DOHH2 (cell line): ENCODE data around the gene ATG4B.

Experiments
- H3F3A ChIP-seq: fragments of 200-600 bp; sonication (generic), shearing (Covaris generic); 2 replicates; pipeline ENCODE4 v1.6.0; 2016; ENCODE audit warnings: antibody characterized with exemption, mild to moderate bottlenecking; ENCODE audit not compliant: control insufficient read depth, insufficient read depth
- H3K27ac ChIP-seq: fragments of 200-600 bp; sonication (generic); 2 replicates; pipeline ENCODE4 v1.5.1; 2014; ENCODE audit warnings: low read depth, mild to moderate bottlenecking, low read length, moderate library complexity
- H3K27me3 ChIP-seq: fragments of 200-600 bp; sonication (generic); 2 replicates; pipeline ENCODE4 v1.6.1; 2014; ENCODE audit warnings: mild to moderate bottlenecking, low read length, mixed read lengths; ENCODE audit not compliant: control insufficient read depth
- H3K36me3 ChIP-seq: fragments of 200-600 bp; sonication (generic); 2 replicates; pipeline ENCODE4 v1.6.1; 2014; ENCODE audit warnings: mild to moderate bottlenecking, low read length, moderate library complexity, mixed read lengths; ENCODE audit not compliant: control insufficient read depth
- H3K4me1 ChIP-seq: fragments of 200-600 bp; sonication (generic); 2 replicates; pipeline ENCODE4 v1.6.1; 2014; ENCODE audit warnings: mild to moderate bottlenecking, low read length, mixed read lengths; ENCODE audit not compliant: control insufficient read depth
- H3K4me2 ChIP-seq: fragments of 200-600 bp; sonication (generic); 2 replicates; pipeline ENCODE4 v1.6.0; 2014; ENCODE audit warnings: mild to moderate bottlenecking, low read length, moderate library complexity
- H3K4me3 ChIP-seq: fragments of 200-600 bp; sonication (generic); 2 replicates; pipeline ENCODE4 v1.5.1; 2014; ENCODE audit warnings: mild to moderate bottlenecking, low read length, mixed read lengths
- H3K79me2 ChIP-seq: fragments of 200-600 bp; sonication (generic); 2 replicates; pipeline ENCODE4 v1.6.1; 2014; ENCODE audit warnings: mild to moderate bottlenecking, low read length, mixed read lengths; ENCODE audit not compliant: control insufficient read depth
- H3K9me2 ChIP-seq: fragments of 200-600 bp; sonication (generic); replicated peaks from 2 replicates; pipeline ENCODE4 v1.6.1; 2014; ENCODE audit warnings: mild to moderate bottlenecking, low read length, mixed read lengths; ENCODE audit not compliant: control insufficient read depth
- H3K9me3 ChIP-seq: fragments of 200-600 bp; sonication (generic); 2 replicates; pipeline ENCODE4 v1.6.1; 2014; ENCODE audit warnings: antibody characterized with exemption, low read length, mixed read lengths; ENCODE audit not compliant: control insufficient read depth, insufficient read depth
- H4K20me1 ChIP-seq: fragments of 200-600 bp; sonication (generic); 2 replicates; pipeline ENCODE4 v1.6.0; 2014; ENCODE audit warnings: low read depth, mild to moderate bottlenecking, antibody characterized with exemption, low read length, moderate library complexity; ENCODE audit not compliant: control insufficient read depth, insufficient read depth
- CTCF ChIP-seq: fragments of 200-600 bp; sonication (generic); IDR thresholded peaks from one replicate; pipeline ENCODE4 v1.5.1; 2014; ENCODE audit warnings: antibody characterized with exemption, mild to moderate bottlenecking, low read depth, low read length; ENCODE audit not compliant: poor library complexity, severe bottlenecking
- EZH2phosphoT487 ChIP-seq: fragments of 200-600 bp; sonication (generic); IDR thresholded peaks from 2 replicates; pipeline ENCODE4 v1.6.1; 2017; ENCODE audit warnings: borderline replicate concordance, mild to moderate bottlenecking, antibody characterized with exemption, low read length, moderate library complexity, mixed read lengths

ATG4B gene

DNA sequence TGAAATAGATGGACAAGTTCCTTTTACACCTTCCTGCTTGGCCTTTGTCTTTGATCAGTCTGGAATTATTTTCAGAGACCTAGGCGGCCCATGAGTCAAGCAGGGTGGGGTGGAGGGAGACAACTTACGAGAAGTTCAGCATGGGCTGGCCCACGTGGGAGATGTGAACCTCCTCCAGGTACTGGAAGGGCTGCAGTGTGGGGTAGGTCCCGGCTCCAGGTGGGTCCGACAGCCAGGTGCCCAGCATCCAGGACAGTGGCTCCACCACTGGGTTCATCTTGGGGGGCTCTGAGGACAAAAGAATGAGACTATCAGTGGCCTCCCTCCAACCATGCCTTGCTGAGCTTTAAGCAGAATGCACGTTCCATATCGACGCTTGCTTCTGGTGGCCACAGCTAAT lies 31.3 kb upstream of the ATG4B start:
- H4K20me1 ChIP-seq, result no peaks in the 10 kb centered on the region
- H3F3A ChIP-seq, result no peaks in the 10 kb centered on the region
- H3K9me3 ChIP-seq, result no peaks in the 10 kb centered on the region
- peaks cover 40% of the 10 kb centered on the region for H3K36me3 ChIP-seq
- H3K4me2 ChIP-seq, result no peak overlapping the region
- no peak overlapping the region for H3K27ac ChIP-seq
- peaks cover 13% of the 10 kb centered on the region for H3K4me1 ChIP-seq
- no peaks in the 10 kb centered on the region for H3K27me3 ChIP-seq
- no peak overlapping the region for H3K4me3 ChIP-seq
- TF ChIP-seq EZH2phosphoT487, result no peak
- no peak for TF ChIP-seq CTCF
- H3K9me2 ChIP-seq, result no peaks in the 10 kb centered on the region
- H3K79me2 ChIP-seq, result peaks cover 28% of the 10 kb centered on the region

- Histone ChIP-seq H3K9me2 (no peaks in the 10 kb centered on the region), H3K9me3 (no peaks in the 10 kb centered on the region), H3K4me1 (peaks cover 13% of the 10 kb centered on the region), H4K20me1 (no peaks in the 10 kb centered on the region), H3K27ac (no peak overlapping the region), H3K4me2 (no peak overlapping the region), H3K79me2 (peaks cover 35% of the 10 kb centered on the region), H3K27me3 (no peaks in the 10 kb centered on the region), H3F3A (0 out of 2 replicates have a peak, but pooled peaks cover under 1% of the 10 kb centered on the region), H3K4me3 (no peak overlapping the region), H3K36me3 (peaks cover 30% of the 10 kb centered on the region)
- TF ChIP-seq EZH2phosphoT487, result no peak
- TF ChIP-seq CTCF, result no peak
These were observed 30.2 kb upstream of the ATG4B start for GRCh38 chr2:241607162-241607885.

GRCh38 chr2:241608881-241609280 lies 28.6 kb upstream of the ATG4B start:
- Histone ChIP-seq H3K27ac (no peak overlapping the region), H3K4me1 (peaks cover 13% of the 10 kb centered on the region), H3K9me3 (no peaks in the 10 kb centered on the region), H3K36me3 (peaks cover 31% of the 10 kb centered on the region), H3F3A (0 out of 2 replicates have a peak, but pooled peaks cover 2% of the 10 kb centered on the region), H3K4me2 (no peak overlapping the region), H4K20me1 (no peaks in the 10 kb centered on the region), H3K4me3 (no peak overlapping the region), H3K9me2 (no peaks in the 10 kb centered on the region), H3K27me3 (no peaks in the 10 kb centered on the region), H3K79me2 (peaks cover 43% of the 10 kb centered on the region)
- TF ChIP-seq EZH2phosphoT487 (no peak), CTCF (no peak)
